ENCODE data around the gene F10. TPM values are rescaled to one million over a fixed set of nuclear protein-coding genes. Genes with fewer than 3 reads are reported as not detected.

F10 gene
- total and polyA plus RNA-seq, 3 donors from 2014 or later, result 19.9 to 33.7 (median 31.9) TPM

DNA sequence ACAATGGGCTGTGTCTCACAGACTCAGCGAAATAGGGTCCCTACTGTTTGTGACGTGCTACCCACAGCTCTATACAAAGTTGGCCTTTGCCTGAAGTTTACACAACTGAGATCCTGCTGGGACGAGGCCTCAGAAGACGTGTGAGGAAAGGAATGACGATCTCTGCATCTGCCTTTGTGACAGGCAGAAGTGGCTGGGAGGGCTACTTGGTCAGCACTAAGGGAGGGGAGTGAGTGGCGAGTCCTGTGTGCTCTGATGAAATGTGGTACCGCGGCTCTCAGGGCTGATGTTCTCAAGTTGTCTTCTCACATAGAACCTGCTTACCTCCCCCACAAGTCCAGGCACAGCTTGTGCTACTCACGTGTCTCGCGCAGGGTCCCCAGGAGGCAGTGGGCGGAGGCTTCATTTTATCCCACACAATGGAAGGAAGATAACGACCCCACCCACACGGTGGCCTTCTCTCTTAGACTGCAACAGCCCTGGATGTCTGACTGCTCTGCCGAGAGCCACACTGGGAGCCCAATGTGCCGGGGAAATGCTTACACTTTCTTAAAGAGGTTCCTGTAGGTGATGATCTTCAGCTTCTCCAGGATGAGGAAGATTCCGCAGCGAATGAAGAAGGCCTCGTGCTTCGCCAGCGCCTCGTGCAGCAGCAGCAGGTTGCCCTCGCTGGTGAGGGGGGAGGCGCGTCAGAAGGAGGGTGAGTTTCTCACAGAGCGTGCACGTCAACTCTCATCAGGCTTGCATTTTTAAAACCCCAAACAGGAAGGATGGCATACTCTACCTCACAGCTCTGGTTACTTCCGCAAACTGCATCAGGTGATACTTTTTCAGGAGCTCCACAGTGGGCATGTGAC lies 57.0 kb downstream of the F10 start:
- H3K36me3 ChIP-seq (ENCODE audit: low read depth, missing control alignments), result no peaks in the 10 kb centered on the region

DNA sequence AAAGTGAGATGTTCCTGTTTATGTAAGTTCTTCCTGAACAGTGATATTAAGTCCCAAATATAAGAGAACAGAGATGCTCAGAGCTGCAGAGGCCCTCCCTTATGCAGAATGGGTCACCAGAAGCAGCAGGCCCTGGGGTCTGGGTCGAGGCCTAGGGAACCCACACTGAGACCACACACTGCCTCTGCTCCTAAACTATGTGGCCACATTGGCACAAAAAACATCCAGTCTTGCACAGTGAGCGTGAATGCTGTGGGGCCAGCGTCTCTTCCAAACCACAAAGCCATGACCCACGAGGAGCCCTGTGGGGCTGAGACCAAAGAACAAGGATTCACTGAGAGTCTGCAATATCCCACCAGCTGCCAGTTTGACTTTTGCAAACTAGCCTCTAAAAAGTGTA lies 59.4 kb downstream of the F10 start:
- no peak for TF ChIP-seq POLR2A (IDR thresholded peaks at IDR 0.05)
- TF ChIP-seq, protein P1, sequence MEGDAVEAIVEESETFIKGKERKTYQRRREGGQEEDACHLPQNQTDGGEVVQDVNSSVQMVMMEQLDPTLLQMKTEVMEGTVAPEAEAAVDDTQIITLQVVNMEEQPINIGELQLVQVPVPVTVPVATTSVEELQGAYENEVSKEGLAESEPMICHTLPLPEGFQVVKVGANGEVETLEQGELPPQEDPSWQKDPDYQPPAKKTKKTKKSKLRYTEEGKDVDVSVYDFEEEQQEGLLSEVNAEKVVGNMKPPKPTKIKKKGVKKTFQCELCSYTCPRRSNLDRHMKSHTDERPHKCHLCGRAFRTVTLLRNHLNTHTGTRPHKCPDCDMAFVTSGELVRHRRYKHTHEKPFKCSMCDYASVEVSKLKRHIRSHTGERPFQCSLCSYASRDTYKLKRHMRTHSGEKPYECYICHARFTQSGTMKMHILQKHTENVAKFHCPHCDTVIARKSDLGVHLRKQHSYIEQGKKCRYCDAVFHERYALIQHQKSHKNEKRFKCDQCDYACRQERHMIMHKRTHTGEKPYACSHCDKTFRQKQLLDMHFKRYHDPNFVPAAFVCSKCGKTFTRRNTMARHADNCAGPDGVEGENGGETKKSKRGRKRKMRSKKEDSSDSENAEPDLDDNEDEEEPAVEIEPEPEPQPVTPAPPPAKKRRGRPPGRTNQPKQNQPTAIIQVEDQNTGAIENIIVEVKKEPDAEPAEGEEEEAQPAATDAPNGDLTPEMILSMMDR (IDR thresholded peaks at IDR 0.05), result no peak
- WGBS, 2 donors, result 81 to 94% methylated on average over 2 to 4 of the region's 4 CpGs
- no peaks in the 10 kb centered on the region for H3K9me3 ChIP-seq
- H3K36me3 ChIP-seq (ENCODE audit: low read depth, missing control alignments), result no peaks in the 10 kb centered on the region
- no peak overlapping the region for H3K27ac ChIP-seq
- DNase-seq, result no peak
- intact Hi-C loops (cut with DNase I; ENCODE audit: low total_unique reads), result no loop called here
- peaks cover 3% of the 10 kb centered on the region for H3K4me1 ChIP-seq
- no peak overlapping the region for H3K4me3 ChIP-seq
- no peaks in the 10 kb centered on the region for H3K27me3 ChIP-seq

More for the DNA sequence above, 57.0 kb downstream of the F10 start:
- no peak for TF ChIP-seq POLR2A (IDR thresholded peaks at IDR 0.05)
- TF ChIP-seq, protein P1 (IDR thresholded peaks at IDR 0.05), result no peak
- no peaks in the 10 kb centered on the region for H3K27me3 ChIP-seq
- H3K9me3 ChIP-seq, result no peaks in the 10 kb centered on the region
- H3K4me1 ChIP-seq, result peaks cover 3% of the 10 kb centered on the region
- 76 to 85% methylated on average over 26 to 28 of the region's 28 CpGs for WGBS, 2 donors
- H3K27ac ChIP-seq, result no peak overlapping the region
- DNase-seq, result peak; percentile 72
- intact Hi-C loops (cut with DNase I; ENCODE audit: low total_unique reads), result no loop called here
- H3K4me3 ChIP-seq, result no peak overlapping the region

DNA sequence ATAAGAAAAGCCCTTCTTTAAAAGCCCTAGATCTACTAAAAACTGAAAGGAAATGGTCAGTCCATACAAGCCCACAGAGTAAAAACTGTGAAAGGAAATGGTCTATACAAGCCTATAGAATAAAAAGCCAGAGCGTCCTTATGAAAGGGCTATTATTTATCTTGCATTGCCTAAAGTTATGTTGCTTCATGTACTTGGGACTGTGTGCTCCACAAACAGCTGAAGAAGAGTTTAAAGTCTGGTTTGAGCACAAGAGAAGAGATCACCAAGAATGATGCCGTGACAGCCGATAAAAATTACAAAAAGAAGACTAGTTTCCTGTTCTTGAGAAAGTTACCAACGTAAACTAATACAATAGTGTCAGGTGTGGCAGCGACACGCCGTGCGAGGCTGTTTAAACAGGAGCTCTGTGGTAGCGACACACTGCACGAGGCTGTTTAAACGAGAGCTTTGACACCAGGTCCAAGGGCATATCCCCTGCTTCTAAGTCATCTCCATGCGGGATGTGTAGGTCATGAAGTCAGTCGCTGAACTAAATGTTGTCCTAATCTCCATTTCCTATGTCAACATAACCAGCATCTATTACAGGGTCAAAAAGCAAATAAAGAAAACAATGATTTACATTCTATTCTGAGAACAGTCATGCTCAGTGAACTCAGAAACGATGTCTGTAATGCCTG lies 61.0 kb downstream of the F10 start:
- no peak overlapping the region for H3K27ac ChIP-seq
- H3K4me1 ChIP-seq, result peaks cover 3% of the 10 kb centered on the region
- intact Hi-C loops (cut with DNase I; ENCODE audit: low total_unique reads), result no loop called here
- WGBS, 2 donors, result 94 to 95% methylated on average over 14 of the region's 14 CpGs
- H3K9me3 ChIP-seq, result no peaks in the 10 kb centered on the region
- no peak for DNase-seq
- H3K27me3 ChIP-seq, result no peaks in the 10 kb centered on the region
- no peak for TF ChIP-seq POLR2A (IDR thresholded peaks at IDR 0.05)
- TF ChIP-seq, protein P1 (IDR thresholded peaks at IDR 0.05), result no peak
- H3K36me3 ChIP-seq (ENCODE audit: low read depth, missing control alignments), result no peaks in the 10 kb centered on the region
- no peak overlapping the region for H3K4me3 ChIP-seq

DNA sequence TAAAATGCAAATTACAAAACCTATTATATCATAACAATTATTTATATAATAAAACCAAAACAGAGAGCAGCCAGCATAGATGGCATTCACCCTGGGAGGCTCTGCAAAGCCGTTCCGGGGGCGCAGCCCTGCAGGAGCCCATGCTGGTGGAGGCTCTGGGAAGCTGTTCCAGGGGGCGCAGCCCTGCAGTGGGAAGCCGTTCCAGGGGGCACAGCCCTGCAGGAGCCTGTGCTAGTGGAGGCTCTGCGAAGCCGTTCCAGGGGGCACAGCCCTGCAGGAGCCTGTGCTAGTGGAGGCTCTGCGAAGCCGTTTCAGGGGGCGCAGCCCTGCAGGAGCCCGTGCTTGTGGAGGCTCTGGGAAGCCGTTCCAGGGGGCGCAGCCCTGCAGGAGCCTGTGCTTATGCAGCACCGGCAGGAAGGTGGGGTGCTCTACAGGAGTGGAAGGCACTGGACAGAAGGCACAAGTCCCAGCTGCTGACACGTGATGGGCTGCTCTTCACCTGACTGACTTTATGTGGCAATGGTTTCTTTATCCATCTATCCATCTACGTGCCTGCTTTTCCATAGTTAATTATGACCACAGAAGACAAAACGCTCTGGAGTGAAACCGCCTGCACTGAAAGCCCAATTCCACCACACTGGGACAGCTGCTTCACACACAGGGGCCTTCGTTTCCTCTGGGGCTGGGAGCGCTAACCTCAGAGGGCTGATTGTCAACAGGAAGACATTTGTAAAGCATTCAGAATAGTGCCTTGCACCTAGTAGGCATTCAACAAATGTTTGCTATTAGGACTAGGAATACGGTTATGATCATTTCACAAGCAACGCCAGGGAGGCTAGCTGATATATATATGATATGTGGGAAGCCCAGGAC lies 62.2 kb downstream of the F10 start:
- TF ChIP-seq POLR2A (IDR thresholded peaks at IDR 0.05), result no peak
- TF ChIP-seq, protein P1 (IDR thresholded peaks at IDR 0.05), result no peak
- Histone ChIP-seq H3K4me3 (no peak overlapping the region), H3K36me3 (ENCODE audit: low read depth, missing control alignments) (no peaks in the 10 kb centered on the region), H3K9me3 (no peaks in the 10 kb centered on the region), H3K27ac (no peak overlapping the region), H3K4me1 (peaks cover 1% of the 10 kb centered on the region), H3K27me3 (no peaks in the 10 kb centered on the region)
- DNase-seq, result no peak
- WGBS, 2 donors, result 88 to 90% methylated on average over 15 to 22 of the region's 22 CpGs
- intact Hi-C loops (cut with DNase I; ENCODE audit: low total_unique reads), result no loop called here
